HEK293 (cell line): ENCODE results near the gene PIK3R3.

Experiments used
- CTCF ChIA-PET: fragments of 350-600 bp; formaldehyde crosslinking; extraction: SDS; loops from one replicate; lab custom pipeline; 2021; ENCODE audit warnings: antibody characterized with exemption; lab: Yijun Ruan, JAX
- POLR2A ChIA-PET: fragments of 300-600 bp; formaldehyde crosslinking; extraction: SDS; loops from one replicate; lab custom pipeline; 2020; ENCODE audit warnings: antibody characterized with exemption, inconsistent platforms; lab: Yijun Ruan, JAX
- H3K27ac ChIP-seq: fragments of 200-500 bp; sonication (Bioruptor generic); 2 replicates; pipeline ENCODE4 v1.5.1; 2014; ENCODE audit warnings: low read depth, low read length, control low read depth, inconsistent platforms; ENCODE audit errors: extremely low read depth
- H3K36me3 ChIP-seq, 2 experiments: fragments of 200-500 bp in 1 of 2; sonication (Bioruptor generic) in 1 of 2; 1 replicate in 1 of 2; 2 replicates in 1 of 2; pipeline ENCODE4 v1.5.1; 2014 to 2017; ENCODE audit warnings: inconsistent platforms in 2 of 2, low read length in 2 of 2; ENCODE audit not compliant: control insufficient read depth in 2 of 2, insufficient read depth in 1 of 2
- H3K4me1 ChIP-seq: fragments of 200-500 bp; sonication (Bioruptor generic); 2 replicates; pipeline ENCODE4 v1.5.1; 2014; ENCODE audit warnings: mild to moderate bottlenecking, low read length, inconsistent platforms; ENCODE audit not compliant: control insufficient read depth, insufficient read depth
- H3K4me3 ChIP-seq: 2 replicates; pipeline ENCODE4 v1.5.1; 2011; ENCODE audit warnings: low read depth, mild to moderate bottlenecking, control low read depth, low read length, moderate library complexity
- H3K9me3 ChIP-seq: fragments of 200-500 bp; sonication (Bioruptor generic); 2 replicates; pipeline ENCODE4 v1.5.1; 2014; ENCODE audit warnings: low read depth, low read length, inconsistent platforms; ENCODE audit not compliant: control insufficient read depth, insufficient read depth
- OSR2 ChIP-seq: fragments of 450-650 bp; formaldehyde crosslinking; IDR thresholded peaks from 2 replicates; pipeline ENCODE4 v1.5.1; 2016; ENCODE audit warnings: missing biosample characterization, missing genetic modification characterization
- PRDM6 ChIP-seq: fragments of 450-650 bp; formaldehyde crosslinking; IDR thresholded peaks from 2 replicates; pipeline ENCODE4 v1.5.1; 2017; ENCODE audit warnings: missing biosample characterization, missing genetic modification characterization
- SALL2 ChIP-seq: fragments of 450-650 bp; formaldehyde crosslinking; IDR thresholded peaks from 2 replicates; pipeline ENCODE4 v1.5.0; 2017; ENCODE audit warnings: missing biosample characterization, mild to moderate bottlenecking, missing genetic modification characterization, borderline replicate concordance
- TRIM28 ChIP-seq: IDR thresholded peaks from 2 replicates; pipeline ENCODE4 v1.6.1; 2011; ENCODE audit warnings: low read length, control low read depth, borderline replicate concordance
- ZBTB44 ChIP-seq: fragments of 450-650 bp; IDR thresholded peaks from 2 replicates; pipeline ENCODE4 v1.5.1; 2018; ENCODE audit warnings: missing biosample characterization, mild to moderate bottlenecking, missing genetic modification characterization
- ZBTB6 ChIP-seq: fragments of 450-650 bp; formaldehyde crosslinking; IDR thresholded peaks from 2 replicates; pipeline ENCODE4 v1.5.1; 2017; ENCODE audit warnings: missing biosample characterization, missing genetic modification characterization
- ZNF157 ChIP-seq: fragments of 450-650 bp; formaldehyde crosslinking; IDR thresholded peaks from 2 replicates; pipeline ENCODE4 v1.5.1; 2016; ENCODE audit warnings: missing biosample characterization, missing genetic modification characterization
- ZNF24 ChIP-seq: fragments of 450-650 bp; formaldehyde crosslinking; IDR thresholded peaks from 2 replicates; pipeline ENCODE4 v1.5.1; 2016; ENCODE audit warnings: missing biosample characterization, missing genetic modification characterization
- ZNF362 ChIP-seq: fragments of 450-650 bp; formaldehyde crosslinking; IDR thresholded peaks from 2 replicates; pipeline ENCODE4 v1.5.1; 2016; ENCODE audit warnings: missing biosample characterization, missing genetic modification characterization
- ZNF366 ChIP-seq: fragments of 450-650 bp; formaldehyde crosslinking; conservative IDR thresholded peaks from 2 replicates; pipeline ENCODE4 v1.5.1; 2016; ENCODE audit warnings: missing biosample characterization, missing genetic modification characterization
- ZNF394 ChIP-seq: fragments of 450-650 bp; formaldehyde crosslinking; IDR thresholded peaks from 2 replicates; pipeline ENCODE4 v1.5.1; 2016; ENCODE audit warnings: missing biosample characterization, missing genetic modification characterization, mild to moderate bottlenecking, moderate library complexity, borderline replicate concordance
- ZNF416 ChIP-seq: fragments of 450-650 bp; formaldehyde crosslinking; IDR thresholded peaks from 2 replicates; pipeline ENCODE4 v1.5.1; 2016; ENCODE audit warnings: missing biosample characterization, missing genetic modification characterization
- ZNF558 ChIP-seq: fragments of 450-650 bp; formaldehyde crosslinking; IDR thresholded peaks from 2 replicates; pipeline ENCODE4 v1.5.1; 2016; ENCODE audit warnings: missing biosample characterization, missing genetic modification characterization
- ZNF843 ChIP-seq: fragments of 450-650 bp; formaldehyde crosslinking; IDR thresholded peaks from 2 replicates; pipeline ENCODE4 v1.5.1; 2016; ENCODE audit warnings: missing biosample characterization, missing genetic modification characterization
- ZSCAN23 ChIP-seq: fragments of 450-650 bp; formaldehyde crosslinking; IDR thresholded peaks from 2 replicates; pipeline ENCODE4 v1.5.1; 2016; ENCODE audit warnings: missing biosample characterization, missing genetic modification characterization

PIK3R3 gene

GRCh38 chr1:46077644-46078043 is 54.8 kb downstream of the PIK3R3 start:
- H3K4me3 ChIP-seq = no peak overlapping the region
- no peak overlapping the region for H3K27ac ChIP-seq
- POLR2A ChIA-PET = no interaction called here
- CTCF ChIA-PET = interaction anchor here (0.6 to 0.8 kb wide), 3 partner anchors 42 to 97 kb away, joined by 3 to 6 read pairs (median 3); no protein-coding TSS in a partner anchor
- no peaks in the 10 kb centered on the region for H3K9me3 ChIP-seq
- TF ChIP-seq PRDM6 (tag by site-specific recombination) (peak; percentile 45), ZNF394 (tag by site-specific recombination) (0 out of 2 replicates have a peak, but pooled peaks have one; percentile 22), ZNF366 (0 out of 2 replicates have a peak, but pooled peaks have one; percentile 21), ZNF416 (no peak), ZNF24 (tag by site-specific recombination) (no peak), OSR2 (peak; percentile 70), ZNF362 (tag by site-specific recombination) (peak; percentile 20; the same call in 1 of the 2 replicates), TRIM28 (0 out of 2 replicates have a peak, but pooled peaks have one; percentile 22)
- peaks cover 9% of the 10 kb centered on the region; the same call in 1 of the 2 replicates for H3K4me1 ChIP-seq
- peaks cover 0 to 9% of the 10 kb centered on the region in 2 experiments; a peak in 1 of 3 replicates for H3K36me3 ChIP-seq

GRCh38 chr1:46076343-46076742 is 56.1 kb downstream of the PIK3R3 start:
- H3K27ac ChIP-seq = no peak overlapping the region
- POLR2A ChIA-PET = interaction anchor here (1.0 kb wide), 1 partner anchor 8 kb away, joined by 3 read pairs; no protein-coding TSS in a partner anchor

More at GRCh38 chr1:46076343-46076742, 56.1 kb downstream of the PIK3R3 start:
- Histone ChIP-seq H3K9me3 (no peaks in the 10 kb centered on the region), H3K36me3 (peaks cover 0 to 9% of the 10 kb centered on the region in 2 experiments; a peak in 1 of 3 replicates), H3K4me3 (no peak overlapping the region), H3K4me1 (peaks cover 9% of the 10 kb centered on the region; the same call in 1 of the 2 replicates)
- TF ChIP-seq ZNF157 = no peak
- TF ChIP-seq ZSCAN23 (tag by site-specific recombination) = no peak
- TF ChIP-seq ZNF558 = no peak
- no peak for TF ChIP-seq ZBTB6 (tag by site-specific recombination)
- TF ChIP-seq ZNF362 (tag by site-specific recombination) = no peak
- TF ChIP-seq ZNF843 (tag by site-specific recombination) = no peak
- TF ChIP-seq ZBTB44 (tag by site-specific recombination) = no peak
- TF ChIP-seq SALL2 (tag by site-specific recombination) = no peak
- CTCF ChIA-PET = no interaction called here
